ENCODE measurements around the gene DCUN1D5. TPM values are rescaled to one million over a fixed set of nuclear protein-coding genes. Genes with fewer than 3 reads are reported as not detected.

Gene DCUN1D5
- total and polyA plus RNA-seq, 12 donors = 9.2 to 89.7 (median 26.5) TPM

DNA sequence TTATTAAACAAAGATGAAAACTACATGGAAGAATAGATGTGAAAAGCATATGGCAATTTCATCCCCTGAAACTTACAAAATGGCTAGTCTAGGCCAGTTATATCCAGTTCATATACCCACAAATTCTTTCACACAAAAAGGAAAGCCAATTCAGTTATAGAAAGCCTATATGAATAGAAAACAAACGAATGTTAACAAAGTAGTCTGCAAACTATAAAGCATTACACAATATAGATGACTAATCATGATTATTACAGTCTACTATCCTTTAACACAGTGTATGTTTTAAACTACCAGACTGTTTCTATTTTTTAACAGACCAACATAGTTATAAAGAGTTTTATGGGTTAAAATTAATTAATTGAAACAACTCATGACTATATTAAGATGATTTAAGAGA is 12.1 kb downstream of the DCUN1D5 start:
- no peak for DNase-seq
- WGBS, 4 donors = 57 to 64% (median 61%) methylated on average over 1 of the region's 1 CpG
- Histone ChIP-seq H3K36me3 (replicated peaks in 1 of 2) (peaks cover 0 to 29% of the 10 kb centered on the region in 2 donors), H3K4me3 (no peak overlapping the region), H3K9me3 (replicated peaks in 1 of 3) (no peaks in the 10 kb centered on the region), H3K4me1 (replicated peaks in 1 of 2) (no peaks in the 10 kb centered on the region), H3K27ac (no peak overlapping the region), H3K27me3 (no peaks in the 10 kb centered on the region)
- intact Hi-C loops (cut with DNase I) = no loop called here
- no peak for TF ChIP-seq POLR2A (IDR thresholded peaks at IDR 0.05)
- TF ChIP-seq, protein P1, sequence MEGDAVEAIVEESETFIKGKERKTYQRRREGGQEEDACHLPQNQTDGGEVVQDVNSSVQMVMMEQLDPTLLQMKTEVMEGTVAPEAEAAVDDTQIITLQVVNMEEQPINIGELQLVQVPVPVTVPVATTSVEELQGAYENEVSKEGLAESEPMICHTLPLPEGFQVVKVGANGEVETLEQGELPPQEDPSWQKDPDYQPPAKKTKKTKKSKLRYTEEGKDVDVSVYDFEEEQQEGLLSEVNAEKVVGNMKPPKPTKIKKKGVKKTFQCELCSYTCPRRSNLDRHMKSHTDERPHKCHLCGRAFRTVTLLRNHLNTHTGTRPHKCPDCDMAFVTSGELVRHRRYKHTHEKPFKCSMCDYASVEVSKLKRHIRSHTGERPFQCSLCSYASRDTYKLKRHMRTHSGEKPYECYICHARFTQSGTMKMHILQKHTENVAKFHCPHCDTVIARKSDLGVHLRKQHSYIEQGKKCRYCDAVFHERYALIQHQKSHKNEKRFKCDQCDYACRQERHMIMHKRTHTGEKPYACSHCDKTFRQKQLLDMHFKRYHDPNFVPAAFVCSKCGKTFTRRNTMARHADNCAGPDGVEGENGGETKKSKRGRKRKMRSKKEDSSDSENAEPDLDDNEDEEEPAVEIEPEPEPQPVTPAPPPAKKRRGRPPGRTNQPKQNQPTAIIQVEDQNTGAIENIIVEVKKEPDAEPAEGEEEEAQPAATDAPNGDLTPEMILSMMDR (IDR thresholded peaks at IDR 0.05) = no peak

- peaks cover 0 to 29% of the 10 kb centered on the region in 2 donors for H3K36me3 ChIP-seq (replicated peaks in 1 of 2)
- no peaks in the 10 kb centered on the region for H3K9me3 ChIP-seq (replicated peaks in 1 of 3)
- TF ChIP-seq, protein P1 (IDR thresholded peaks at IDR 0.05) = no peak
- no peak for TF ChIP-seq POLR2A (IDR thresholded peaks at IDR 0.05)
- no peak overlapping the region for H3K27ac ChIP-seq
- H3K27me3 ChIP-seq = no peaks in the 10 kb centered on the region
- intact Hi-C loops (cut with DNase I) = no loop called here
- no peak overlapping the region for H3K4me3 ChIP-seq
- no peak for DNase-seq
- 97 to 100% (median 99%) methylated on average over 5 of the region's 5 CpGs for WGBS, 4 donors
- H3K4me1 ChIP-seq (replicated peaks in 1 of 2) = no peaks in the 10 kb centered on the region
Measured at GRCh38 chr11:103078710-103079109, 13.2 kb downstream of the DCUN1D5 start.

DNA sequence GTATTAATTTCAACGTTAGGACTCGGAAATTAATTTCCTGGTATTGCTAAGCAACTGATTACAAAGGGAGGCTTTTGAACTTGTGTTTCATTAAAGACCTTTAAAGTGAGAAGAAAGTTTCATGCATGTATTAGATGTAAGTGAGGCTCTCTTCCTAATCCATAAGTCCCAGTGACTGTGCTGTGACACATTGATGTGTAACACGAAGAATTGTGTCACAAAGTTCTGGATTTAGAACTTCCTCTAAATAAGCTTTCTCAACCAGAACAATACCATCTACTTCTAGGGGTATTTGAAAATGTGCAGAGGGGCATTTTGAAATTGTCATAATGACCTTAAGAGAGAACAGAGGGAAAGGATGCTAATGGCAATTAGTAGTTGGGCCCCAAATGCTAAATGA is 14.4 kb downstream of the DCUN1D5 start:
- H3K4me3 ChIP-seq = no peak overlapping the region
- H3K27ac ChIP-seq = no peak overlapping the region
- no peaks in the 10 kb centered on the region for H3K27me3 ChIP-seq
- peaks cover 0 to 25% of the 10 kb centered on the region in 2 donors for H3K36me3 ChIP-seq (replicated peaks in 1 of 2)
- 82 to 91% (median 87%) methylated on average over 3 of the region's 3 CpGs for WGBS, 4 donors
- intact Hi-C loops (cut with DNase I) = no loop called here
- TF ChIP-seq, protein P1 (IDR thresholded peaks at IDR 0.05) = no peak
- no peak for TF ChIP-seq POLR2A (IDR thresholded peaks at IDR 0.05)
- no peaks in the 10 kb centered on the region for H3K9me3 ChIP-seq (replicated peaks in 1 of 3)
- DNase-seq = no peak
- no peaks in the 10 kb centered on the region for H3K4me1 ChIP-seq (replicated peaks in 1 of 2)

DNA sequence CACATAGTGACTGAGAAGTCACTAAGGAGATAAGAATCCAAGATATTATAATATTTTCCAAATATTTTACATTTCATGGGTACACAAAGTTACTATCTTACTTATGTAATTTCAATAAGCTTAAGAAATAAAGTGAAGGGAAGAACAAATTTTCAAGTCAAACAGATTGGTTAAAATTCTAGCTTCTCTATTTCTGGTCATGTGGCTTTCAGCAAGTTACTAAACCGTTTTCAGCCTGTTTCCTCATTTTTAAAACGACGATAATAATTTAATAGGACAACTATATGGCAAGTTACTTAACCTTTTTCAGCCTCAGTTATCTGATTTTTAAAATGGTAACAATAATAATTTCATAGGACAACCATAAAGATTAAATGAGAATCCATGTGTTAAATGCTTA is 15.6 kb downstream of the DCUN1D5 start:
- H3K36me3 ChIP-seq (replicated peaks in 1 of 2) = peaks cover 0 to 21% of the 10 kb centered on the region in 2 donors
- intact Hi-C loops (cut with DNase I) = no loop called here

More for the DNA sequence above, 15.6 kb downstream of the DCUN1D5 start:
- Histone ChIP-seq H3K4me1 (replicated peaks in 1 of 2) (no peaks in the 10 kb centered on the region), H3K27ac (no peak overlapping the region), H3K4me3 (no peak overlapping the region), H3K9me3 (replicated peaks in 1 of 3) (no peaks in the 10 kb centered on the region), H3K27me3 (no peaks in the 10 kb centered on the region)
- no peak for DNase-seq
- 73 to 91% (median 88%) methylated on average over 3 of the region's 3 CpGs for WGBS, 4 donors
- TF ChIP-seq POLR2A (IDR thresholded peaks at IDR 0.05) = no peak
- TF ChIP-seq, protein P1 (IDR thresholded peaks at IDR 0.05) = no peak

Measured in adrenal gland (tissue), 12 donors.